Measurements from ENCODE around the gene TPO. TPM values are rescaled to one million over a fixed set of nuclear protein-coding genes. Genes with fewer than 3 reads are reported as not detected.

The TPO gene
- total RNA-seq, 1 experiment from 2014 or later = not detected

- Histone ChIP-seq H3K36me3 (ENCODE audit: low read depth) (no peaks in the 10 kb centered on the region), H3K4me2 (no peak overlapping the region), H3K4me1 (replicated peaks; ENCODE audit: insufficient read depth) (no peaks in the 10 kb centered on the region), H3K79me2 (ENCODE audit: low read depth) (no peaks in the 10 kb centered on the region), H3K9me2 (ENCODE audit: insufficient read depth) (no peaks in the 10 kb centered on the region), H3F3A (ENCODE audit: insufficient read depth, low read depth) (no peaks in the 10 kb centered on the region), H3K27me3 (ENCODE audit: insufficient read depth, low read depth) (peaks cover 87% of the 10 kb centered on the region), H3K9me3 (ENCODE audit: insufficient read depth, low read depth) (no peaks in the 10 kb centered on the region), H2AFZ (no peak overlapping the region), H4K20me1 (ENCODE audit: insufficient read depth) (no peaks in the 10 kb centered on the region), H3K27ac (no peak overlapping the region), H3K4me3 (no peak overlapping the region)
- BruUV-seq (replicated peaks) = no TSS peak
- POLR2A ChIA-PET (ENCODE audit: unreplicated experiment) = no interaction called here
- no peak for TF ChIP-seq EZH2 (IDR thresholded peaks at IDR 0.05; ENCODE audit: low read depth)
- TF ChIP-seq CTCF (conservative IDR thresholded peaks at IDR 0.05) = no peak
- DNase-seq = no peak
- intact Hi-C loops (cut with micrococcal nuclease; ENCODE audit: unreplicated experiment) = no loop called here
- CTCF ChIA-PET = no interaction called here
Measured at GRCh38 chr2:1501038-1501851, 88.0 kb downstream of the TPO start.

GRCh38 chr2:1501991-1502390 is 88.7 kb downstream of the TPO start:
- no peaks in the 10 kb centered on the region for H3F3A ChIP-seq (ENCODE audit: insufficient read depth, low read depth)
- H3K4me3 ChIP-seq = no peak overlapping the region
- no peak overlapping the region for H2AFZ ChIP-seq
- no peaks in the 10 kb centered on the region for H3K9me2 ChIP-seq (ENCODE audit: insufficient read depth)
- H3K27me3 ChIP-seq (ENCODE audit: insufficient read depth, low read depth) = peaks cover 79% of the 10 kb centered on the region
- H3K79me2 ChIP-seq (ENCODE audit: low read depth) = no peaks in the 10 kb centered on the region
- no peak for DNase-seq
- no peaks in the 10 kb centered on the region for H4K20me1 ChIP-seq (ENCODE audit: insufficient read depth)
- ChIA-PET CTCF (no interaction called here), POLR2A (ENCODE audit: unreplicated experiment) (no interaction called here)
- H3K9me3 ChIP-seq (ENCODE audit: insufficient read depth, low read depth) = no peaks in the 10 kb centered on the region
- no peaks in the 10 kb centered on the region for H3K36me3 ChIP-seq (ENCODE audit: low read depth)
- intact Hi-C loops (cut with micrococcal nuclease; ENCODE audit: unreplicated experiment) = no loop called here
- H3K27ac ChIP-seq = no peak overlapping the region
- TF ChIP-seq EZH2 (IDR thresholded peaks at IDR 0.05; ENCODE audit: low read depth) (no peak), CTCF (conservative IDR thresholded peaks at IDR 0.05) (no peak)
- BruUV-seq (replicated peaks) = no TSS peak
- H3K4me2 ChIP-seq = no peak overlapping the region
- no peaks in the 10 kb centered on the region for H3K4me1 ChIP-seq (replicated peaks; ENCODE audit: insufficient read depth)

GRCh38 chr2:1502891-1503304 is 89.6 kb downstream of the TPO start:
- Histone ChIP-seq H3K9me3 (ENCODE audit: insufficient read depth, low read depth) (no peaks in the 10 kb centered on the region), H3K4me1 (replicated peaks; ENCODE audit: insufficient read depth) (no peaks in the 10 kb centered on the region), H3K4me3 (no peak overlapping the region), H2AFZ (no peak overlapping the region), H4K20me1 (ENCODE audit: insufficient read depth) (no peaks in the 10 kb centered on the region), H3K27me3 (ENCODE audit: insufficient read depth, low read depth) (peaks cover 70% of the 10 kb centered on the region), H3K36me3 (ENCODE audit: low read depth) (no peaks in the 10 kb centered on the region), H3K27ac (no peak overlapping the region), H3K4me2 (no peak overlapping the region), H3K9me2 (ENCODE audit: insufficient read depth) (no peaks in the 10 kb centered on the region), H3F3A (ENCODE audit: insufficient read depth, low read depth) (no peaks in the 10 kb centered on the region), H3K79me2 (ENCODE audit: low read depth) (no peaks in the 10 kb centered on the region)
- TF ChIP-seq CTCF (conservative IDR thresholded peaks at IDR 0.05) (no peak), EZH2 (IDR thresholded peaks at IDR 0.05; ENCODE audit: low read depth) (no peak)
- POLR2A ChIA-PET (ENCODE audit: unreplicated experiment) = no interaction called here
- no TSS peak for BruUV-seq (replicated peaks)
- CTCF ChIA-PET = no interaction called here
- intact Hi-C loops (cut with micrococcal nuclease; ENCODE audit: unreplicated experiment) = no loop called here
- no peak for DNase-seq
